PC-3 (cell line): Measurements from ENCODE around the gene PGAM2.

ENCODE experiments used
- CTCF ChIP-seq: fragments of 300-600 bp; sonication (generic); conservative IDR thresholded peaks from 2 replicates; pipeline ENCODE4 v1.5.1; 2017; ENCODE audit warnings: antibody characterized with exemption, low read depth, mild to moderate bottlenecking, low read length
- EZH2 ChIP-seq: fragments of 300-600 bp; sonication (generic); IDR thresholded peaks from one replicate; pipeline ENCODE4 v1.6.1; 2017; ENCODE audit warnings: antibody characterized with exemption, mild to moderate bottlenecking, low read length; ENCODE audit not compliant: unreplicated experiment

- no peak for TF ChIP-seq EZH2
- TF ChIP-seq CTCF = no peak
Measured at GRCh38 chr7:44095781-44096180, 30.4 kb upstream of the PGAM2 start.
